ENCODE results near the gene SORCS3. TPM values are rescaled to one million over a fixed set of nuclear protein-coding genes. Genes with fewer than 3 reads are reported as not detected.

The SORCS3 gene
- polyA plus RNA-seq, 1 donor from 2014 or later: 9.8 TPM

DNA sequence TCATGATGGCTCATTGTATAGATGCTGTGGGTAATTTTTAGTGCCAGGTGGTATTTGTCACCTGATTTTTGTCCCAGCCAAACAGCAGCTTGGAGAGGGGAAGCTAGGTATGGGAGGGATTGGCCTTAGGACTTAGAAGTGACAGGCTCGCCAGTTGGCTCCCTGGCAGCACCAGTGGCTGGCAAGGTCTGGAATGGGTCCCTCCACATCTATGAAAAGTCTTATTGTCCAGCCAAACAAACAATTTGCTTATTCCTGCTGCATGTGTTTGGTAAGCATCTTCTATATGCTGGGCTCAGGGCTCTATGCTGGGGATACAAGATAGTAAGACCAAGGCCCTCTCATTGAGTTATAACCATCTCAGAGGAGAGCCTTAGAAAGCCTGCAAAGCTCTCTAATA lies 42.5 kb downstream of the SORCS3 start:
- Histone ChIP-seq H3K9me2 (ENCODE audit: insufficient read depth, low read length) (no peaks in the 10 kb centered on the region), H3K9ac (ENCODE audit: low read length) (no peak overlapping the region), H3K36me3 (ENCODE audit: insufficient read depth, low read length) (no peaks in the 10 kb centered on the region), H3K4me2 (ENCODE audit: low read length) (no peak overlapping the region), H3F3A (ENCODE audit: insufficient read depth, low read length, poor library complexity, severe bottlenecking) (no peaks in the 10 kb centered on the region), H3K27ac (ENCODE audit: low read length) (no peak overlapping the region), H3K79me2 (replicated peaks; ENCODE audit: insufficient read depth, low read length) (no peaks in the 10 kb centered on the region), H2AFZ (ENCODE audit: low read depth, low read length) (no peak overlapping the region), H3K27me3 (ENCODE audit: insufficient read depth, low read depth, low read length) (peaks cover 6% of the 10 kb centered on the region), H4K20me1 (ENCODE audit: insufficient read depth) (no peaks in the 10 kb centered on the region), H3K9me3 (ENCODE audit: low read length) (no peaks in the 10 kb centered on the region), H3K4me3 (ENCODE audit: low read length) (no peak overlapping the region)
- TF ChIP-seq TAF1 (IDR thresholded peaks at IDR 0.05; ENCODE audit: low read depth) (no peak), EZH2 (IDR thresholded peaks at IDR 0.05; ENCODE audit: borderline replicate concordance, insufficient read depth, low read length, poor library complexity, severe bottlenecking) (no peak), SMC3 (conservative IDR thresholded peaks at IDR 0.05; ENCODE audit: poor library complexity) (no peak), RAD21 (conservative IDR thresholded peaks at IDR 0.05) (no peak), POLR2AphosphoS5 (IDR thresholded peaks at IDR 0.05) (no peak)
- TF ChIP-seq, protein P1, sequence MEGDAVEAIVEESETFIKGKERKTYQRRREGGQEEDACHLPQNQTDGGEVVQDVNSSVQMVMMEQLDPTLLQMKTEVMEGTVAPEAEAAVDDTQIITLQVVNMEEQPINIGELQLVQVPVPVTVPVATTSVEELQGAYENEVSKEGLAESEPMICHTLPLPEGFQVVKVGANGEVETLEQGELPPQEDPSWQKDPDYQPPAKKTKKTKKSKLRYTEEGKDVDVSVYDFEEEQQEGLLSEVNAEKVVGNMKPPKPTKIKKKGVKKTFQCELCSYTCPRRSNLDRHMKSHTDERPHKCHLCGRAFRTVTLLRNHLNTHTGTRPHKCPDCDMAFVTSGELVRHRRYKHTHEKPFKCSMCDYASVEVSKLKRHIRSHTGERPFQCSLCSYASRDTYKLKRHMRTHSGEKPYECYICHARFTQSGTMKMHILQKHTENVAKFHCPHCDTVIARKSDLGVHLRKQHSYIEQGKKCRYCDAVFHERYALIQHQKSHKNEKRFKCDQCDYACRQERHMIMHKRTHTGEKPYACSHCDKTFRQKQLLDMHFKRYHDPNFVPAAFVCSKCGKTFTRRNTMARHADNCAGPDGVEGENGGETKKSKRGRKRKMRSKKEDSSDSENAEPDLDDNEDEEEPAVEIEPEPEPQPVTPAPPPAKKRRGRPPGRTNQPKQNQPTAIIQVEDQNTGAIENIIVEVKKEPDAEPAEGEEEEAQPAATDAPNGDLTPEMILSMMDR (IDR thresholded peaks at IDR 0.05; ENCODE audit: poor library complexity, severe bottlenecking): no peak
- TF ChIP-seq, protein P2, sequence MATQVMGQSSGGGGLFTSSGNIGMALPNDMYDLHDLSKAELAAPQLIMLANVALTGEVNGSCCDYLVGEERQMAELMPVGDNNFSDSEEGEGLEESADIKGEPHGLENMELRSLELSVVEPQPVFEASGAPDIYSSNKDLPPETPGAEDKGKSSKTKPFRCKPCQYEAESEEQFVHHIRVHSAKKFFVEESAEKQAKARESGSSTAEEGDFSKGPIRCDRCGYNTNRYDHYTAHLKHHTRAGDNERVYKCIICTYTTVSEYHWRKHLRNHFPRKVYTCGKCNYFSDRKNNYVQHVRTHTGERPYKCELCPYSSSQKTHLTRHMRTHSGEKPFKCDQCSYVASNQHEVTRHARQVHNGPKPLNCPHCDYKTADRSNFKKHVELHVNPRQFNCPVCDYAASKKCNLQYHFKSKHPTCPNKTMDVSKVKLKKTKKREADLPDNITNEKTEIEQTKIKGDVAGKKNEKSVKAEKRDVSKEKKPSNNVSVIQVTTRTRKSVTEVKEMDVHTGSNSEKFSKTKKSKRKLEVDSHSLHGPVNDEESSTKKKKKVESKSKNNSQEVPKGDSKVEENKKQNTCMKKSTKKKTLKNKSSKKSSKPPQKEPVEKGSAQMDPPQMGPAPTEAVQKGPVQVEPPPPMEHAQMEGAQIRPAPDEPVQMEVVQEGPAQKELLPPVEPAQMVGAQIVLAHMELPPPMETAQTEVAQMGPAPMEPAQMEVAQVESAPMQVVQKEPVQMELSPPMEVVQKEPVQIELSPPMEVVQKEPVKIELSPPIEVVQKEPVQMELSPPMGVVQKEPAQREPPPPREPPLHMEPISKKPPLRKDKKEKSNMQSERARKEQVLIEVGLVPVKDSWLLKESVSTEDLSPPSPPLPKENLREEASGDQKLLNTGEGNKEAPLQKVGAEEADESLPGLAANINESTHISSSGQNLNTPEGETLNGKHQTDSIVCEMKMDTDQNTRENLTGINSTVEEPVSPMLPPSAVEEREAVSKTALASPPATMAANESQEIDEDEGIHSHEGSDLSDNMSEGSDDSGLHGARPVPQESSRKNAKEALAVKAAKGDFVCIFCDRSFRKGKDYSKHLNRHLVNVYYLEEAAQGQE (IDR thresholded peaks at IDR 0.05; ENCODE audit: borderline replicate concordance): no peak

DNA sequence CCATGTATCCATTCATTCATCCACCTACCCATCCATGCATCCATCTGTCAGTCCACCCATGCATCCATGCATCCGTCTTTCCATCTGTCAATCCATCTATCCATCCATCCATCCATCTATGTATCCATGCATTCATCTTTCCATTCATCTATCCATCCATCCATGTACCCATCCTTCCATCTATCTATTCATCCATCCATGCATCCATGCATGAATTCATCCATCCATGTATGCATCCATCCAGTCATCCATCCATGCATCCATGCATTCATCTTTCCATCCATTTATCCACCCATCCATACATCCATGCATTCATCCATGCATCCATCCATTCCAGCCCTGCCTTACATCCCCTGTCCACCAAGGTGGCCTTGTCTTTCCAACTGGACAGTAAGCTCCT lies 45.7 kb downstream of the SORCS3 start:
- H3K27ac ChIP-seq (ENCODE audit: low read length): no peak overlapping the region
- H3K9ac ChIP-seq (ENCODE audit: low read length): no peak overlapping the region
- no peaks in the 10 kb centered on the region for H3K27me3 ChIP-seq (ENCODE audit: insufficient read depth, low read depth, low read length)
- H3K79me2 ChIP-seq (replicated peaks; ENCODE audit: insufficient read depth, low read length): no peaks in the 10 kb centered on the region
- no peaks in the 10 kb centered on the region for H3K9me2 ChIP-seq (ENCODE audit: insufficient read depth, low read length)
- no peaks in the 10 kb centered on the region for H3K9me3 ChIP-seq (ENCODE audit: low read length)
- H3K36me3 ChIP-seq (ENCODE audit: insufficient read depth, low read length): no peaks in the 10 kb centered on the region
- H3K4me2 ChIP-seq (ENCODE audit: low read length): no peak overlapping the region
- H3K4me3 ChIP-seq (ENCODE audit: low read length): no peak overlapping the region
- H3F3A ChIP-seq (ENCODE audit: insufficient read depth, low read length, poor library complexity, severe bottlenecking): no peaks in the 10 kb centered on the region
- H2AFZ ChIP-seq (ENCODE audit: low read depth, low read length): no peak overlapping the region
- no peaks in the 10 kb centered on the region for H4K20me1 ChIP-seq (ENCODE audit: insufficient read depth)
- no peak for TF ChIP-seq TAF1 (IDR thresholded peaks at IDR 0.05; ENCODE audit: low read depth)
- TF ChIP-seq EZH2 (IDR thresholded peaks at IDR 0.05; ENCODE audit: borderline replicate concordance, insufficient read depth, low read length, poor library complexity, severe bottlenecking): no peak
- TF ChIP-seq MXI1 (conservative IDR thresholded peaks at IDR 0.05; ENCODE audit: poor library complexity, severe bottlenecking): no peak
- no peak for TF ChIP-seq SMC3 (conservative IDR thresholded peaks at IDR 0.05; ENCODE audit: poor library complexity)
- TF ChIP-seq RAD21 (conservative IDR thresholded peaks at IDR 0.05): no peak
- TF ChIP-seq, protein P1 (IDR thresholded peaks at IDR 0.05; ENCODE audit: poor library complexity, severe bottlenecking): no peak
- TF ChIP-seq, protein P2 (IDR thresholded peaks at IDR 0.05; ENCODE audit: borderline replicate concordance): no peak
- TF ChIP-seq EP300 (conservative IDR thresholded peaks at IDR 0.05; ENCODE audit: poor library complexity, severe bottlenecking): no peak
- no peak for TF ChIP-seq POLR2AphosphoS5 (IDR thresholded peaks at IDR 0.05)
